Activated CD4-positive, alpha-beta memory T cell treated with anti-CD3 and anti-CD28 coated beads, Interleukin-2, amount 10 ng/mL, durations not matched to agents 7 days and 5 days (primary cell): ENCODE measurements around the gene MAP1B. TPM values are rescaled to one million over a fixed set of nuclear protein-coding genes. Genes with fewer than 3 reads are reported as not detected.

ENCODE experiments used
- CTCF ChIA-PET: fragments of 350-600 bp; sonication (Branson Sonifier 250); formaldehyde crosslinking; loops from one replicate; lab custom pipeline; 2021; ENCODE audit warnings: antibody characterized with exemption, inconsistent platforms; lab: Charles Lee
- POLR2A ChIA-PET: fragments of 350-600 bp; sonication (Branson Sonifier 250); formaldehyde crosslinking; loops from one replicate; lab custom pipeline; 2021; ENCODE audit warnings: antibody characterized with exemption; lab: Charles Lee
- DNase-seq: peaks from one replicate; pipeline ENCODE4 v3.0.0-alpha.2; 2020
- H3K27ac Mint-ChIP-seq: one replicate; pipeline ENCODE4 v1.8.0; 2021; ENCODE audit warnings: mild to moderate bottlenecking, mixed read lengths
- H3K27me3 Mint-ChIP-seq: one replicate; pipeline ENCODE4 v1.8.0; 2021; ENCODE audit warnings: mixed read lengths
- H3K36me3 Mint-ChIP-seq: one replicate; pipeline ENCODE4 v1.8.0; 2021; ENCODE audit warnings: low read depth, mixed read lengths
- H3K4me1 Mint-ChIP-seq: one replicate; pipeline ENCODE4 v1.8.0; 2021; ENCODE audit warnings: mixed read lengths
- H3K4me3 Mint-ChIP-seq: one replicate; pipeline ENCODE4 v1.8.0; 2021; ENCODE audit warnings: mild to moderate bottlenecking, mixed read lengths
- H3K9me3 Mint-ChIP-seq: one replicate; pipeline ENCODE4 v1.8.0; 2021; ENCODE audit warnings: mixed read lengths
- total RNA-seq, 2 experiments: library from RNA; stranded (reverse); gene quantifications; one replicate each; pipeline ENCODE4 v1.2.3, GENCODE V29; 2021

MAP1B gene
- total RNA-seq, 2 experiments from 2014 or later = 0.25 to 0.30 TPM

DNA sequence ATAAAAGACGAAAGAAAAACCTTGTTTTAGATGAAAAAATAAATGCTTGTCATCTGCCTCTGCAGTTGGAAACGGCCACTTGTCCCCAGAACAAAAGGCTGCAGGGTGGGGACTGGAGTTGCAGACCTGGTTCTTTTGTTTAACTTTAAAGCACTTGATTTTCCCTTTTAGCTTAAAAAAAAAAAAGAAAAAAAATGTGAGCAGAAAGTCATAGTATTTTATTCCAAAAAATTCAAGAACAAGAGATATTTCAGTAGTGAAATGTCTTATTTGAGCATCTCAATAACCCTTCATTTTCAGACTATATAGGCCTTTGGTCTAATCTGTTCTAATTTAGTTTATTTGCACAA lies 1.8 kb downstream of the MAP1B start:
- Mint-ChIP-seq H3K27ac (no peak overlapping the region), H3K9me3 (no peaks in the 10 kb centered on the region), H3K27me3 (peaks cover 72% of the 10 kb centered on the region), H3K4me3 (peak overlapping the region; percentile 11), H3K4me1 (peaks cover 12% of the 10 kb centered on the region), H3K36me3 (no peaks in the 10 kb centered on the region)
- CTCF ChIA-PET = no interaction called here
- POLR2A ChIA-PET = no interaction called here
- DNase-seq = no peak

GRCh38 chr5:72109625-72110024 lies 2.4 kb downstream of the MAP1B start:
- no peak overlapping the region for H3K4me3 Mint-ChIP-seq
- H3K4me1 Mint-ChIP-seq = peaks cover 12% of the 10 kb centered on the region
- peaks cover 69% of the 10 kb centered on the region for H3K27me3 Mint-ChIP-seq
- H3K9me3 Mint-ChIP-seq = no peaks in the 10 kb centered on the region
- H3K27ac Mint-ChIP-seq = no peak overlapping the region
- no peaks in the 10 kb centered on the region for H3K36me3 Mint-ChIP-seq
- no peak for DNase-seq
- POLR2A ChIA-PET = no interaction called here
- CTCF ChIA-PET = no interaction called here

DNA sequence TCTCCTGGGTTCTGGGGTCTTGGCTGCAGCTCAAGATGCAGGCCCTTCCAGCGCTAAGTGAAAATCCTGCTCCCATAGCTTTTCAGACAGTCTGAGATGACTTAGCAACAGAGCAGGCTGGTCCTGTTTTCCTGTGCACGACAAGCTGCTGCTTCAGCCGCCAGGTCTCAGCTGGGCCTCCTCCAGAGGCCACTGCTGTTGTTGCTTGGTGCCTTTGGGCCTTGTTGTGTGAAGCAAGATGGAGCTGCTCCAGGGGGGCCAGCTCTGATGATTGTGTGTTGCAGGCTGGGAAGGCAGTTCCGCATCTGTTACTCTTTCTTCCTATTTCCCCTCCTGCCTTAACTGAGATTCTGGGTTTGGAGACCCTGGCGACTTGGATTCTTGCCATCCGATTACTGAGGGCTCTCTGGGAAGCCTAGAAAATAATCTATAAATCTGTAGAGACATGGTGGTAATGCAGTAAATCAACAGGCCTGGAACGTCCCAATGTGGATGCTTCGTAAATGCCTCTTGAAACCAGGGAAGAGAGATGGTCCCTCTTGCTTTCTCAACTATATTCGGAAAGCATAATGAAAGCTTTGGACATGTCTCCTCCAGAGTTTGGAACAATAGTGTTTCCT lies 3.2 kb downstream of the MAP1B start:
- Mint-ChIP-seq H3K27ac (no peak overlapping the region), H3K4me3 (no peak overlapping the region), H3K36me3 (no peaks in the 10 kb centered on the region), H3K4me1 (peaks cover 12% of the 10 kb centered on the region), H3K27me3 (peaks cover 71% of the 10 kb centered on the region), H3K9me3 (no peaks in the 10 kb centered on the region)
- ChIA-PET POLR2A (no interaction called here), CTCF (no interaction called here)
- DNase-seq = no peak

- ChIA-PET CTCF (no interaction called here), POLR2A (interaction anchor here (1.4 kb wide), 1 partner anchor 26 kb away, joined by 3 read pairs; no protein-coding TSS in a partner anchor)
- peaks cover 68% of the 10 kb centered on the region for H3K27me3 Mint-ChIP-seq
- no peak overlapping the region for H3K27ac Mint-ChIP-seq
- DNase-seq = no peak
- H3K9me3 Mint-ChIP-seq = no peaks in the 10 kb centered on the region
- H3K4me3 Mint-ChIP-seq = no peak overlapping the region
- peaks cover 6% of the 10 kb centered on the region for H3K4me1 Mint-ChIP-seq
- no peaks in the 10 kb centered on the region for H3K36me3 Mint-ChIP-seq
Measured at GRCh38 chr5:72112389-72112788, 5.1 kb downstream of the MAP1B start.

- CTCF ChIA-PET = no interaction called here
- peaks cover 65% of the 10 kb centered on the region for H3K27me3 Mint-ChIP-seq
- no peaks in the 10 kb centered on the region for H3K4me1 Mint-ChIP-seq
- no peak overlapping the region for H3K27ac Mint-ChIP-seq
- DNase-seq = no peak
- POLR2A ChIA-PET = no interaction called here
- H3K36me3 Mint-ChIP-seq = no peaks in the 10 kb centered on the region
- H3K4me3 Mint-ChIP-seq = no peak overlapping the region
- no peaks in the 10 kb centered on the region for H3K9me3 Mint-ChIP-seq
Measured at GRCh38 chr5:72114629-72115028, 7.4 kb downstream of the MAP1B start.

DNA sequence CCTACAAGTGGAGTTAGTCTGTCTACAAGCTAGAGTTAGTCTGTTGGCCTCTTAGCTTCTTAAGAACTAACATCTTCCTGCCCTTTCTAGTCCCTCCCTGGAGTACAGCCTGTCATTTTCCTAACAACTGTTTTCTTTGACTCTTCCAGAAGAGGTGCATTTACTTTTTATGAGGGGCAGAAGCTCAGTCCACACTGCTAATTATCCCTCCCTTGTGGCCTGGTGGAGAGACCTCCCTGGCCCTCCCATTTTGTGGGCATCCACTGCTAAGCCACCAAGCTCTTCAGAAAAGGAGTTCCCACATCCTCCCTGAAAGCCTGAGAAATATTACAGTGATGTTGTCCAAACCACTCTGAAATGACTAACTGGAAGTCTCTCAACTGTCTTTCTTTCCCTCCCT lies 8.0 kb downstream of the MAP1B start:
- Mint-ChIP-seq H3K27me3 (peaks cover 59% of the 10 kb centered on the region), H3K4me3 (no peak overlapping the region), H3K4me1 (no peaks in the 10 kb centered on the region), H3K9me3 (no peaks in the 10 kb centered on the region), H3K27ac (no peak overlapping the region), H3K36me3 (no peaks in the 10 kb centered on the region)
- DNase-seq = no peak
- ChIA-PET POLR2A (no interaction called here), CTCF (no interaction called here)

- no peak overlapping the region for H3K27ac Mint-ChIP-seq
- CTCF ChIA-PET = no interaction called here
- peaks cover 55% of the 10 kb centered on the region for H3K27me3 Mint-ChIP-seq
- H3K9me3 Mint-ChIP-seq = no peaks in the 10 kb centered on the region
- H3K36me3 Mint-ChIP-seq = no peaks in the 10 kb centered on the region
- POLR2A ChIA-PET = no interaction called here
- no peaks in the 10 kb centered on the region for H3K4me1 Mint-ChIP-seq
- no peak overlapping the region for H3K4me3 Mint-ChIP-seq
- DNase-seq = no peak
Measured at GRCh38 chr5:72117307-72117706, 10.0 kb downstream of the MAP1B start.

- H3K36me3 Mint-ChIP-seq = no peaks in the 10 kb centered on the region
- H3K27me3 Mint-ChIP-seq = peaks cover 52% of the 10 kb centered on the region
- H3K4me1 Mint-ChIP-seq = no peaks in the 10 kb centered on the region
- DNase-seq = no peak
- H3K4me3 Mint-ChIP-seq = no peak overlapping the region
- no peaks in the 10 kb centered on the region for H3K9me3 Mint-ChIP-seq
- no peak overlapping the region for H3K27ac Mint-ChIP-seq
- POLR2A ChIA-PET = no interaction called here
- CTCF ChIA-PET = interaction anchor here (0.6 kb wide), 1 partner anchor 1760 kb away, joined by 3 read pairs; no protein-coding TSS in a partner anchor
Measured at GRCh38 chr5:72121052-72121779, 13.9 kb downstream of the MAP1B start.

- POLR2A ChIA-PET = no interaction called here
- Mint-ChIP-seq H3K9me3 (no peaks in the 10 kb centered on the region), H3K4me3 (no peak overlapping the region), H3K27ac (no peak overlapping the region), H3K4me1 (no peaks in the 10 kb centered on the region), H3K27me3 (peaks cover 53% of the 10 kb centered on the region), H3K36me3 (no peaks in the 10 kb centered on the region)
- CTCF ChIA-PET = interaction anchor here (0.6 kb wide), 1 partner anchor 1759 kb away, joined by 3 read pairs; no protein-coding TSS in a partner anchor
- no peak for DNase-seq
Measured at GRCh38 chr5:72121780-72122445, 14.6 kb downstream of the MAP1B start.

DNA sequence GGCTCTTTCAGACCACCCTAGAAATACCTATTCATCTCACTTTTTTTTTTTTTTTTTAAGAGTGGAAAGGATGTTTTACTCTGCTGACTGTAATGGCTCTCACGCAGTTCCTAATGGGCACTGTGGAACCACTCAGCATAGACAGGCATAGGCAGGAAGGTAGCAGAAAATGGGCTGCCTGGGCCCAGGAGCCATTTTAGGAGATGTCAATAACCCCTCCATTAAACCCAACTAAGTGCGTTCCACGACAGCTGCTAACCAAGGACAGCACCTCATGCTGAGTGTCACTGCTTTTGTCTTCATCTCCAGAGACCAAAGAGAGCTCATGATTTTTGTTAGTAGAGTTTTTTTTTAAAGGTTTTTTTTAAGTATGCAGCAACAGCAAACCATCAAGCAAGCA lies 15.3 kb downstream of the MAP1B start:
- no peaks in the 10 kb centered on the region for H3K36me3 Mint-ChIP-seq
- no peak overlapping the region for H3K27ac Mint-ChIP-seq
- ChIA-PET POLR2A (no interaction called here), CTCF (no interaction called here)
- no peaks in the 10 kb centered on the region for H3K4me1 Mint-ChIP-seq
- no peaks in the 10 kb centered on the region for H3K9me3 Mint-ChIP-seq
- no peak for DNase-seq
- H3K4me3 Mint-ChIP-seq = no peak overlapping the region
- peaks cover 50% of the 10 kb centered on the region for H3K27me3 Mint-ChIP-seq

- no peaks in the 10 kb centered on the region for H3K4me1 Mint-ChIP-seq
- no peaks in the 10 kb centered on the region for H3K36me3 Mint-ChIP-seq
- H3K4me3 Mint-ChIP-seq = no peak overlapping the region
- ChIA-PET POLR2A (no interaction called here), CTCF (no interaction called here)
- no peak overlapping the region for H3K27ac Mint-ChIP-seq
- no peaks in the 10 kb centered on the region for H3K9me3 Mint-ChIP-seq
- no peak for DNase-seq
- H3K27me3 Mint-ChIP-seq = peaks cover 48% of the 10 kb centered on the region
Measured at GRCh38 chr5:72123764-72124376, 16.6 kb downstream of the MAP1B start.

DNA sequence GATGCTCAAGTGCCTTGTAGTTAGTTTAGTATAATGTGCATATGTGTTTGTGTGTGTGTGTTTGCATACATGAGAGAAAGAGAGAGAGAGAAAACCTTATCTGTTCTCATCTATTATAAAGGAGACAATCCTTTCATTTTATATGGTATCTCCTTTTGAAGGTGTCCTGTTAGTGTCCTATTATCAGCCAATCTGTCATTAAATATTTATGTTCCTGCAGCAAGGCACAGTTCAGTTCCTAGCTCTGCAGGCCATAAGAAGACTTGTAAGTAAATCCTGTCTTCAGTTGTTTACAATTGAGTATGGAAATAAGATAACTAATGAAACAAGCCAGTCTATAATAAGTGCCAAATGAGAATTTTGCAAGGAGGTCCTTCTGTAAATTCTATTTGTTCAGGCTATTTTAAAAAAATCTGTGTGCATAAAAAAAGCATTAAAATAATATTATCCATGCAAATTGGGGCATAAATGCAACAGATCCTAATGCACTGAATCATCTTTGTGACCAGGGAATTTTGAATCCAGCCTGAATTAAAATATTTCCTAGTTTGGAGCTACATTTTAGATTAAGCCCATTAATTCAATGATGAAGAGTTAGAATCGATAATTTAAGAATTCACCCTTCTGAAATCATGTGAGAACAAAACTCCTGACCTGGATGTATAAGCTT lies 18.1 kb downstream of the MAP1B start:
- CTCF ChIA-PET = no interaction called here
- Mint-ChIP-seq H3K9me3 (no peaks in the 10 kb centered on the region), H3K4me1 (no peaks in the 10 kb centered on the region)

More for the DNA sequence above, 18.1 kb downstream of the MAP1B start:
- POLR2A ChIA-PET = no interaction called here
- H3K27me3 Mint-ChIP-seq = peaks cover 48% of the 10 kb centered on the region
- no peak for DNase-seq
- no peak overlapping the region for H3K4me3 Mint-ChIP-seq
- no peaks in the 10 kb centered on the region for H3K36me3 Mint-ChIP-seq
- no peak overlapping the region for H3K27ac Mint-ChIP-seq
